Heart right ventricle (tissue), 16 donors: ENCODE data around the gene WDR12. TPM values are rescaled to one million over a fixed set of nuclear protein-coding genes. Genes with fewer than 3 reads are reported as not detected.
"Not testable (repeated sequence)": the region's sequence is repeated elsewhere in the genome, so short reads cannot be mapped to it uniquely, and the experiment has no call there.

ENCODE experiments used
- ATAC-seq, 8 donors: fragments of 200-7000 bp; cut with Tn5 transposase; one replicate each; pipeline ENCODE4 v1.9.1; 2020; ENCODE audit warnings: mild to moderate bottlenecking in 8 of 8, moderate library complexity in 8 of 8, moderate number of reproducible peaks in 1 of 8
- DNase-seq, 2 donors: peaks; one replicate each; pipeline ENCODE4 v3.0.0-alpha.2; 2020
- H3K27ac ChIP-seq, 10 donors: fragments of 200-600 bp; sonication (generic) in 2 of 10; one replicate each; pipeline versions ENCODE4 v1.5.0 to v1.8.0; 2020 to 2022; ENCODE audit warnings: mild to moderate bottlenecking in 3 of 10
- H3K27me3 ChIP-seq, 7 donors: fragments of 200-600 bp; one replicate each; pipeline ENCODE4 v1.8.0; 2021 to 2022; ENCODE audit warnings: mild to moderate bottlenecking in 2 of 7
- H3K36me3 ChIP-seq, 9 donors: fragments of 200-600 bp; sonication (generic) in 1 of 9; one replicate each; pipeline versions ENCODE4 v1.5.0 to v1.8.0; 2020 to 2022; ENCODE audit warnings: mild to moderate bottlenecking in 2 of 9
- H3K4me1 ChIP-seq, 9 donors: fragments of 200-600 bp; sonication (generic) in 1 of 9; one replicate each; pipeline versions ENCODE4 v1.5.0 to v1.8.0; 2020 to 2022; ENCODE audit warnings: mild to moderate bottlenecking in 4 of 9
- H3K4me3 ChIP-seq, 10 donors: fragments of 200-600 bp; sonication (generic) in 2 of 10; one replicate each; pipeline versions ENCODE4 v1.5.0 to v1.8.0; 2020 to 2022; ENCODE audit warnings: mild to moderate bottlenecking in 7 of 10, moderate library complexity in 2 of 10
- H3K9me3 ChIP-seq, 11 donors: fragments of 200-600 bp in 10 of 11; sonication (generic) in 2 of 11; one replicate each; pipeline versions ENCODE4 v1.5.0 to v1.8.0; 2013 to 2022; ENCODE audit warnings: mild to moderate bottlenecking in 2 of 11, control low read depth in 1 of 11, moderate library complexity in 1 of 11
- CTCF ChIP-seq, 9 donors: fragments of 200-600 bp; sonication (generic) in 2 of 9; IDR thresholded peaks; one replicate each; pipeline versions ENCODE4 v1.5.0 to v1.8.0; 2021 to 2022; ENCODE audit warnings: antibody characterized with exemption in 9 of 9, mild to moderate bottlenecking in 5 of 9, moderate library complexity in 1 of 9
- WGBS, 2 donors: extraction: QIAGEN DNeasy Blood & Tissue Kit; methylation state at CpG; one replicate each; pipeline ENCODE4 v1.1.7; 2013; ENCODE audit warnings: inconsistent platforms in 1 of 2; 5-methylcytosine and 5-hydroxymethylcytosine counted together
- intact Hi-C, 10 donors: fragments of 100-400 bp; cut with DNase I; formaldehyde crosslinking; loops; one replicate each; pipeline versions ENCODE4 v1.11.1 to v1.14.2; 2022
- long read RNA-seq, 3 donors: library from polyadenylated mRNA; unstranded; transcript quantifications; one replicate each; pipeline ENCODE4 v2.0.0, GENCODE V29; 2020 to 2021
- polyA plus RNA-seq, 2 donors: library from polyadenylated mRNA; stranded (reverse); fragments of 200-250 nt; gene quantifications; one replicate each; pipeline ENCODE4 v1.2.3, GENCODE V29; 2013
- total RNA-seq, 10 donors: library from RNA; stranded (reverse); fragmentation: NEBNext Ultra II Directional in 3 of 10; extraction: Animal tissue kit (Norgen Biotek cat#: 25700) in 3 of 10; gene quantifications; one replicate each; pipeline versions ENCODE4 v1.2.1 to v1.2.4, GENCODE V29; 2021 to 2023
- donor health status: Arrhythmogenic right ventricular cardiomyopathy.
- donor health status: ischemic (EF 13 %, LVEDD 7.1; RV severe dilation, severe dysfunction).
- donor health status: healthy with polysubstance abuse.
- donor health status: DM: no; HTN: yes; CAD: no.
- donor health status: DM: no; HTN: no; CAD: no.
- donor health status: ischemic (EF 25% LVEDD 6.9; RV normal size, moderate dysfunction).
- donor health status: ischemic (EF 25% LVEDD 5.7; RV mildly dilated, moderate dysfunction).
- donor health status: healthy.
- donor health status: DM: yes; HTN: yes; CAD: no.
- donor health status: Ischemic cardiomyopathy.
- donor health status: ischemic (EF 35%, LVEDD 5.7; RV mildly dilated, moderate dysfunction).
- donor health status: nonischemic (EF 11% LVEDD 7.7; RV severe dilation, severe dysfunction).
- donor health status: DM: yes; HTN: yes; CAD: no.
- donor health status: PGD.
- donor health status: ischemic (EF 29% LVEDD 5.4; RV normal size, mild dysfunction).
- donor health status: nonischemic (EF 23%, LVEDD 6.1; RV moderate dilation, normal function).

The WDR12 gene
- total RNA-seq (10 to 100 TPM; 32.1 to 52.6 (median 45.8) TPM), polyA plus RNA-seq (10 to 100 TPM; 15.4 to 28.2 TPM)
- long read RNA-seq, donor 1, full-length matches to known transcripts = 25 of 28 reads
- long read RNA-seq, donor 1, partial matches to known transcripts = 2 of 28 reads
- long read RNA-seq, donor 1, other reads (novel, unspliced or antisense) = 1 of 28 reads
- long read RNA-seq, donor 2, full-length matches to known transcripts = 30 of 39 reads
- long read RNA-seq, donor 2, partial matches to known transcripts = 6 of 39 reads
- long read RNA-seq, donor 2, other reads (novel, unspliced or antisense) = 3 of 39 reads
- long read RNA-seq, donor 3, full-length matches to known transcripts = 70 of 77 reads
- long read RNA-seq, donor 3, partial matches to known transcripts = 1 of 77 reads
- long read RNA-seq, donor 3, other reads (novel, unspliced or antisense) = 6 of 77 reads

DNA sequence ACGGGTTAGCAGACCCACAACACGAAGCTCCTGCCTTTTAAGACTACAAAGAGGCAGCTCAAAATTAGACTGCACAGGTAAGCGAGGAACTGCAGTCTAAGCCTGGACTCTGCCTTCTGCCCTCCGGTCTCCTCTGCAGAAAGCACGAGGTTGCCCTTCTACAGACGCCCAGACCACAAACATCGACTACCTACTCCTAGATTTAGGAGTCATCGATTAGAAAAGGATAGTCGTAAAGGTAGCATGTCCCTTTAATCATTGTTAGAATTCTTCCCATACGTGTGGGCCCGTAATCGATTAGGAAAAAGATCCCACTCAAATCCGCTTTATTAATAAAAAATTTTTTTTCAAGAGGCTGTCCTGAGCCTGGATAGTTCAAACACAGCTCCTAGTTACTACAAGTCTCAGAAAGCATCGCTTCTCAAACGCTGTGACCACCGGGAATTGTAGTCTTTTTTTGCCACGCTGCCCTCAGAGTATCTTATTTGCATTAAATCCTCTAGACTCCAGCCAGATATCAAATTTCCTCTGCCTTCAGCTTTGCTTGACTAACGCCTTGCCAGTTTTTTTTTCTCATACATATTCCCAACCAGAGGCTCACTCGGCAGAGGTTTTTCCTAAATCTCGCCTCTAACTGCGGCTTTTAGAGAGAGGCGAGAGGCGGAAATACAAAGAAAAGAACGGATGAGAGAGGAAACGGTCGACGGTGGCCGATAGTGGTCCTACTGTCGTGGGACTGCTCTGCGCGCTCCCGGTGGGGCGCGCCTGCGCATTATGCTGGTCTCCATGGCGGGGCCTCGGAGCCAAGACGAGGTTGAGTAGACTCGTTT is at the start of gene WDR12, which contains the start of gene CARF:
Gene WDR12 (minus strand): TSS at position 162 of the 830 bp plus-strand sequence. CDS start 197 bp downstream, outside the sequence.
Gene CARF (plus strand): TSS at position 764 of the 830 bp plus-strand sequence. CDS start 29,628 bp downstream, outside the sequence.
- DNase-seq (peak; percentile 91 to 95), ATAC-seq (peak; percentile 98 to 99 (median 98))
- Histone ChIP-seq H3K9me3 (no peaks in the 10 kb centered on the region), H3K4me1 (peaks cover 2 to 29% (median 18%) of the 10 kb centered on the region in 9 donors), H3K27me3 (no peaks in the 10 kb centered on the region), H3K4me3 (peak within 1 kb of the TSS; percentile 48 to 88 (median 78)), H3K36me3 (peaks cover 0 to 11% (median 0%) of the 10 kb centered on the region in 9 donors), H3K27ac (peak within 1 kb of the TSS; percentile 68 to 95 (median 90))
- intact Hi-C loops = loop anchor here in 2 of 10 donors (2.0 to 10.0 kb wide), 3 partner anchors 101 to 327 kb away; partner anchors contain the start of genes NBEAL1 (in 2 of the 2) and CYP20A1 (in 1 of the 2)
- TF ChIP-seq CTCF (IDR thresholded peaks at IDR 0.05) = no peak
- WGBS, 2 donors = 0 to 1% methylated on average over 39 of the region's 39 CpGs

DNA sequence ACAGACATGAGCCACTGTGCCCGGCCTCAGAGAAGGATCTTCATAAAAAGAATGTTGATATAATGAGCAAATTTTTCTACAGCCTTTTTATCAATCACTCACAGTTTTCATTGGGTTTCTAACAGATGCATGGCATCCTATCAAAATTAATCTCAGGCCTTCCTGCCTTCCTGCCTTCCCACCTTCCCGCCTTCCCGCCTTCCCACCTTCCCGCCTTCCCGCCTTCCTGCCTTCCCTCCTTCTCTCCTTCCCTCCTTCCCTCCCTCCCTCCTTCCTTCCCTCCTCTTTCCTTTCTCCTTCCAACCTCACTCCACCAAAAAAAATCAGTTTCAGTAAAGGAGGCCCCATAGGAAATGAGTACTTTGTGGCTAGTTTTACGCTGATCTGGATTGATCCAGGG is 49.1 kb upstream of the WDR12 start:
- intact Hi-C loops = no loop called here
- ATAC-seq = no peak
- no peaks in the 10 kb centered on the region for H3K27me3 ChIP-seq
- DNase-seq = no peak
- WGBS, 2 donors = 96 to 99% methylated on average over 6 of the region's 6 CpGs
- H3K27ac ChIP-seq = no peak overlapping the region
- peaks cover 0 to 66% (median 10%) of the 10 kb centered on the region in 9 donors for H3K36me3 ChIP-seq
- H3K4me1 ChIP-seq = no peaks in the 10 kb centered on the region
- H3K9me3 ChIP-seq = no peaks in the 10 kb centered on the region
- no peak overlapping the region for H3K4me3 ChIP-seq
- no peak for TF ChIP-seq CTCF (IDR thresholded peaks at IDR 0.05)

- Histone ChIP-seq H3K4me1 (no peaks in the 10 kb centered on the region), H3K27ac (no peak overlapping the region), H3K27me3 (no peaks in the 10 kb centered on the region), H3K9me3 (peaks cover 0 to 28% (median 9%) of the 10 kb centered on the region in 11 donors), H3K4me3 (no peak overlapping the region), H3K36me3 (peaks cover 0 to 54% (median 21%) of the 10 kb centered on the region in 9 donors)
- ATAC-seq (no peak), DNase-seq (no peak)
- TF ChIP-seq CTCF (IDR thresholded peaks at IDR 0.05) = no peak
- WGBS, 2 donors = 9 to 21% methylated on average over 2 of the region's 2 CpGs
- intact Hi-C loops = no loop called here
These were observed 39.1 kb upstream of the WDR12 start for GRCh38 chr2:202950592-202950991.

DNA sequence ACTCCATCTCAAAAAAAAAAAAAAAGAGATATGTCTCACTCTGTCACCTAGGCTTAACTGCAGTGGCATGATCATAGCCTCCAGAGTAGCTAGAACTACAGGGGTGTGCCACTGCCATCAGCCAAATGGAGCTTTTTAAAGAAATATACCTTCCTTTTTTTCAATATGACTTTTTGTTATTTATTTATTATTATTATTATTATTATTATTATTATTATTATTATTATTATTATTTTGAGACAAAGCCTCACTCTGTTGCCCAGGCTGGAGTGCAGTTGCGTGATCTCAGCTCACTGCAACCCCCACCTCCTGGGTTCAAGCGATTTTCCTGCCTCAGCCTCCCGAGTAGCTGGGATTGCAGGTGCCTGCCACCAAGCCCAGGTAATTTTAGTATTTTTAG is 37.9 kb upstream of the WDR12 start:
- H3K27ac ChIP-seq, intact Hi-C loops, H3K27me3 ChIP-seq, DNase-seq, H3K4me3 ChIP-seq, ATAC-seq, H3K4me1 ChIP-seq: not testable (repeated sequence)
- WGBS, 2 donors = 94 to 95% methylated on average over 3 of the region's 3 CpGs
- H3K36me3 ChIP-seq = peaks cover 0 to 49% (median 21%) of the 10 kb centered on the region in 9 donors
- H3K9me3 ChIP-seq = peaks cover 0 to 33% (median 9%) of the 10 kb centered on the region in 11 donors
